H1 (cell line): ENCODE data around the gene ATP5ME. TPM values are rescaled to one million over a fixed set of nuclear protein-coding genes. Genes with fewer than 3 reads are reported as not detected.

ENCODE experiments used
- CTCF ChIA-PET: fragments of 300-600 bp; sonication (Branson Sonifier 250); formaldehyde crosslinking; loops from one replicate; lab custom pipeline; 2021; ENCODE audit not compliant: partially characterized antibody; lab: Charles Lee
- POLR2A ChIA-PET: fragments of 300-600 bp; sonication (Branson Sonifier 250); formaldehyde crosslinking; loops from one replicate; lab custom pipeline; 2021; ENCODE audit warnings: inconsistent platforms; ENCODE audit not compliant: partially characterized antibody; lab: Charles Lee
- DNase-seq, 2 experiments: peaks; one replicate each; pipeline versions ENCODE4 v3.0.0 to v3.0.0-alpha.2; 2010 to 2022; ENCODE audit warnings: low spot score in 2 of 2, low read depth in 1 of 2, mixed read lengths in 1 of 2
- FAIRE-seq: peaks from 2 replicates; lab custom pipeline; 2011; peaks lifted over from hg19 to GRCh38; lab: Jason Lieb, UNC
- H2AFZ ChIP-seq: 2 replicates; pipeline ENCODE4 v1.8.1; 2012; ENCODE audit warnings: low read length, inconsistent platforms
- H2AK5ac ChIP-seq: 2 replicates; pipeline ENCODE4 v1.6.1; 2013; ENCODE audit warnings: low read depth, low read length
- H2BK120ac ChIP-seq: replicated peaks from 2 replicates; pipeline ENCODE3; 2013; ENCODE audit warnings: low read depth, low read length, inconsistent platforms
- H2BK12ac ChIP-seq: 2 replicates; pipeline ENCODE4 v1.6.1; 2013; ENCODE audit warnings: low read depth, low read length
- H2BK15ac ChIP-seq: 2 replicates; pipeline ENCODE4 v1.6.1; 2013; ENCODE audit warnings: low read length
- H2BK20ac ChIP-seq: 2 replicates; pipeline ENCODE4 v1.6.1; 2013; ENCODE audit warnings: low read length
- H2BK5ac ChIP-seq: 2 replicates; pipeline ENCODE4 v1.6.1; 2013; ENCODE audit warnings: low read depth, low read length
- H3K14ac ChIP-seq: 2 replicates; pipeline ENCODE4 v1.6.1; 2013; ENCODE audit warnings: inconsistent platforms; ENCODE audit not compliant: insufficient read length
- H3K18ac ChIP-seq: 2 replicates; pipeline ENCODE4 v1.6.1; 2013; ENCODE audit warnings: low read length; ENCODE audit errors: extremely low read depth
- H3K23ac ChIP-seq: 2 replicates; pipeline ENCODE4 v1.6.1; 2013; ENCODE audit warnings: inconsistent platforms; ENCODE audit not compliant: insufficient read length
- H3K23me2 ChIP-seq: 2 replicates; pipeline ENCODE4 v1.6.1; 2013; ENCODE audit warnings: low read depth, low read length
- H3K27ac ChIP-seq: 2 replicates; pipeline ENCODE4 v1.6.1; 2011; ENCODE audit warnings: low read depth, low read length, inconsistent platforms
- H3K27me3 ChIP-seq, 4 experiments: replicated peaks in 1 of 4; 1 replicate in 1 of 4; 2 replicates in 3 of 4; pipeline versions ENCODE4 v1.6.1 to v1.8.1; 2011 to 2013; ENCODE audit warnings: low read length in 3 of 4, mild to moderate bottlenecking in 3 of 4, inconsistent platforms in 2 of 4, mixed read lengths in 2 of 4, moderate library complexity in 1 of 4; ENCODE audit not compliant: control insufficient read depth in 3 of 4, insufficient read depth in 3 of 4; ENCODE audit errors: extremely low read depth in 1 of 4
- H3K36me3 ChIP-seq, 4 experiments: 2 replicates each; pipeline versions ENCODE4 v1.6.1 to v1.8.1; 2011 to 2013; ENCODE audit warnings: mild to moderate bottlenecking in 4 of 4, low read length in 3 of 4, moderate library complexity in 2 of 4, control low read depth in 1 of 4, inconsistent platforms in 1 of 4; ENCODE audit not compliant: insufficient read depth in 4 of 4, control insufficient read depth in 2 of 4
- H3K4ac ChIP-seq: replicated peaks from 2 replicates; pipeline ENCODE3; 2013; ENCODE audit warnings: low read length, low read depth, mixed read lengths, inconsistent platforms; ENCODE audit not compliant: insufficient read length
- H3K4me1 ChIP-seq, 4 experiments: replicated peaks in 1 of 4; 1 replicate in 1 of 4; 2 replicates in 3 of 4; pipeline versions ENCODE4 v1.6.1 to v1.8.1; 2011 to 2013; ENCODE audit warnings: low read length in 3 of 4, inconsistent platforms in 2 of 4, mixed read lengths in 1 of 4; ENCODE audit not compliant: insufficient read depth in 4 of 4, control insufficient read depth in 3 of 4
- H3K4me2 ChIP-seq, 2 experiments: 2 replicates each; pipeline versions ENCODE4 v1.6.1 to v1.8.1; 2011 to 2013; ENCODE audit warnings: low read depth in 2 of 2, low read length in 2 of 2, control low read depth in 1 of 2, inconsistent platforms in 1 of 2, mild to moderate bottlenecking in 1 of 2; ENCODE audit not compliant: insufficient read depth in 1 of 2
- H3K4me3 ChIP-seq, 4 experiments: fragments of 200-600, 300-600 bp in 1 of 4; sonication (generic), shearing (Covaris generic), sonication (Bioruptor Twin) in 1 of 4; 2 replicates each; pipeline versions ENCODE4 v1.5.1 to v1.8.1; 2011 to 2016; ENCODE audit warnings: low read length in 4 of 4, low read depth in 3 of 4, control low read depth in 2 of 4, inconsistent platforms in 2 of 4, mild to moderate bottlenecking in 2 of 4, mixed read lengths in 1 of 4, moderate library complexity in 1 of 4; ENCODE audit not compliant: insufficient read depth in 2 of 4; ENCODE audit errors: extremely low read depth in 1 of 4
- H3K56ac ChIP-seq: replicated peaks from 2 replicates; pipeline ENCODE3; 2013; ENCODE audit warnings: low read depth, mild to moderate bottlenecking, mixed read lengths, low read length, inconsistent platforms; ENCODE audit not compliant: insufficient read length
- H3K79me1 ChIP-seq: 2 replicates; pipeline ENCODE4 v1.6.1; 2013; ENCODE audit warnings: low read depth, low read length, control low read depth
- H3K79me2 ChIP-seq, 2 experiments: 2 replicates each; pipeline versions ENCODE4 v1.6.1 to v1.8.1; 2012 to 2013; ENCODE audit warnings: low read length in 2 of 2, mild to moderate bottlenecking in 2 of 2, inconsistent platforms in 1 of 2; ENCODE audit not compliant: insufficient read depth in 2 of 2, control insufficient read depth in 1 of 2
- H3K9ac ChIP-seq, 4 experiments: replicated peaks in 1 of 4; 1 replicate in 1 of 4; 2 replicates in 3 of 4; pipeline versions ENCODE4 v1.6.1 to v1.8.1; 2011 to 2013; ENCODE audit warnings: low read depth in 3 of 4, low read length in 3 of 4, control low read depth in 2 of 4, mild to moderate bottlenecking in 2 of 4, moderate library complexity in 2 of 4, inconsistent platforms in 1 of 4; ENCODE audit errors: extremely low read depth in 1 of 4
- H3K9me3 ChIP-seq, 2 experiments: 2 replicates each; pipeline versions ENCODE4 v1.6.1 to v1.8.1; 2012 to 2013; ENCODE audit warnings: mild to moderate bottlenecking in 2 of 2, moderate library complexity in 2 of 2, control low read depth in 1 of 2, inconsistent platforms in 1 of 2, low read depth in 1 of 2, low read length in 1 of 2, mixed read lengths in 1 of 2; ENCODE audit not compliant: insufficient read depth in 2 of 2
- H4K20me1 ChIP-seq, 2 experiments: replicated peaks in 1 of 2; 2 replicates each; pipeline versions ENCODE3 to v1.8.1; 2011 to 2013; ENCODE audit warnings: inconsistent platforms in 2 of 2, low read length in 2 of 2, mild to moderate bottlenecking in 1 of 2; ENCODE audit not compliant: insufficient read depth in 2 of 2, control insufficient read depth in 1 of 2
- H4K5ac ChIP-seq: 2 replicates; pipeline ENCODE4 v1.6.1; 2013; ENCODE audit warnings: low read length, low read depth, mixed read lengths, inconsistent platforms; ENCODE audit not compliant: insufficient read length
- H4K8ac ChIP-seq: 2 replicates; pipeline ENCODE4 v1.8.0; 2013; ENCODE audit warnings: mild to moderate bottlenecking, moderate library complexity, low read length, inconsistent platforms; ENCODE audit not compliant: insufficient read depth; ENCODE audit errors: extremely low read depth
- H4K91ac ChIP-seq: replicated peaks from 2 replicates; pipeline ENCODE3; 2013; ENCODE audit warnings: low read length, mixed read lengths, inconsistent platforms; ENCODE audit not compliant: insufficient read length
- ASH2L ChIP-seq: fragments of 200-600, 300-600 bp; sonication (generic); IDR thresholded peaks from one replicate; pipeline ENCODE4 v1.7.1; 2017; ENCODE audit warnings: low read length
- BCL11A ChIP-seq, 2 experiments: IDR thresholded peaks; one replicate each; pipeline ENCODE4 v1.6.1; 2011; ENCODE audit warnings: low read depth in 2 of 2, low read length in 2 of 2, mild to moderate bottlenecking in 2 of 2
- CBX5 ChIP-seq: fragments of 300-800, 300-1000 bp; sonication (generic); IDR thresholded peaks from 2 replicates; pipeline ENCODE4 v1.7.1; 2016; ENCODE audit warnings: antibody characterized with exemption, low read length, low read depth
- CEBPB ChIP-seq: IDR thresholded peaks from 2 replicates; pipeline ENCODE4 v1.6.1; 2012; ENCODE audit warnings: low read depth, low read length
- CREB1 ChIP-seq: IDR thresholded peaks from 2 replicates; pipeline ENCODE4 v1.6.1; 2012; ENCODE audit warnings: inconsistent platforms
- EZH2 ChIP-seq: fragments of 200-600 bp; sonication (generic); IDR thresholded peaks from 2 replicates; pipeline ENCODE4 v1.7.1; 2012; ENCODE audit warnings: low read depth, mild to moderate bottlenecking, moderate library complexity, low read length, inconsistent platforms; ENCODE audit not compliant: severe bottlenecking
- GTF2F1 ChIP-seq: IDR thresholded peaks from 2 replicates; pipeline ENCODE4 v1.6.1; 2012; ENCODE audit warnings: low read depth, low read length, improper control_type of control experiment, borderline replicate concordance
- RXRA ChIP-seq: IDR thresholded peaks from 2 replicates; pipeline ENCODE4 v1.6.1; 2011; ENCODE audit warnings: low read depth, mild to moderate bottlenecking, low read length, moderate library complexity; ENCODE audit not compliant: insufficient read depth
- TAF1 ChIP-seq: IDR thresholded peaks from 2 replicates; pipeline ENCODE4 v1.6.1; 2011; ENCODE audit warnings: mild to moderate bottlenecking, low read depth, low read length
- YY1 ChIP-seq: IDR thresholded peaks from 2 replicates; pipeline ENCODE4 v1.6.1; 2011; ENCODE audit warnings: low read depth, mild to moderate bottlenecking, low read length
- WGBS, 2 experiments: shearing (Covaris generic) in 1 of 2; methylation state at CpG; one replicate each; pipeline versions ENCODE4 v1.1.6 to v1.1.7; 2013 to 2015; ENCODE audit warnings: low lambda C conversion rate in 2 of 2, mixed read lengths in 2 of 2, inconsistent platforms in 1 of 2, low coverage in 1 of 2, missing lambda C conversion rate in 1 of 2; ENCODE audit not compliant: insufficient replicate concordance in 2 of 2, insufficient coverage in 1 of 2, insufficient read length in 1 of 2; ENCODE audit errors: extremely low coverage in 1 of 2, missing lambda C conversion rate in 1 of 2; 5-methylcytosine and 5-hydroxymethylcytosine counted together
- polyA plus RNA-seq, 7 experiments: library from polyadenylated mRNA; depleted of rRNA in 3 of 7; stranded (reverse) in 5 of 7; unstranded in 2 of 7; fragments of >200 nt in 5 of 7; fragments of 200-250 nt in 2 of 7; gene quantifications; 1 replicate in 5 of 7; 2 replicates in 1 of 7; 4 replicates in 1 of 7; pipeline versions ENCODE4 v1.2.1 to v1.2.3, GENCODE V29; 2011 to 2013; ENCODE audit warnings: missing spikeins in 2 of 7, mixed read lengths in 2 of 7
- total RNA-seq: library from RNA; stranded (reverse); fragmentation: NEBNext Ultra II Directional; extraction: Animal tissue kit (Norgen Biotek cat#: 25700); gene quantifications from 2 replicates; pipeline ENCODE4 v1.2.1, GENCODE V29; 2021
- TF ChIP-seq, protein P1 (sequence below): IDR thresholded peaks from 2 replicates; pipeline ENCODE4 v1.6.1; 2011; ENCODE audit warnings: low read length, improper control_type of control experiment

The ATP5ME gene
- total and polyA plus RNA-seq, 2 of the 8 experiments (the other 6 are each of a cell fraction or from before 2014, with no cell fraction given), result 375 to 450 TPM

DNA sequence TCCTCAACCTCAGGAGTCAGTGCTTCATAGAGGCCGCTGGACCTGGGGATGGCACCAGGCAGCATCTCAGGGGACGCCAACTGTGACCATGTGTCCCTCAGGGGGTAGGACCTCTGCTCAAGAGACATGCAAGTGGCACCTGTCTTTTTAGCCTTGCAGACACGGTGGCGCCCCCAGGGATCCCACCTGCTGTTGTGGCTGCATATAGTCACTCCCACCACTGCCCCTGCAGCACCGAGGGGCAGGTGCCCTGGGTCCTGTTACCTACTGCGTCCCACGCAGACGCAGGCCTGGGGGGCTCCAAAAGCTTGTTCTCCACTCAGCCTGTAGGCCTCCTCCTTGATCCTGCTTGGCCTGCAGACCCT is 2.8 kb upstream of the ATP5ME start:
- no peaks in the 10 kb centered on the region for H3K9me3 ChIP-seq
- H2AFZ ChIP-seq, result no peak overlapping the region
- no peak overlapping the region for H2BK12ac ChIP-seq
- TF ChIP-seq GTF2F1, result no peak
- no peak for TF ChIP-seq CREB1
- TF ChIP-seq ASH2L, result no peak
- no peak for TF ChIP-seq CBX5
- TF ChIP-seq, protein P1, sequence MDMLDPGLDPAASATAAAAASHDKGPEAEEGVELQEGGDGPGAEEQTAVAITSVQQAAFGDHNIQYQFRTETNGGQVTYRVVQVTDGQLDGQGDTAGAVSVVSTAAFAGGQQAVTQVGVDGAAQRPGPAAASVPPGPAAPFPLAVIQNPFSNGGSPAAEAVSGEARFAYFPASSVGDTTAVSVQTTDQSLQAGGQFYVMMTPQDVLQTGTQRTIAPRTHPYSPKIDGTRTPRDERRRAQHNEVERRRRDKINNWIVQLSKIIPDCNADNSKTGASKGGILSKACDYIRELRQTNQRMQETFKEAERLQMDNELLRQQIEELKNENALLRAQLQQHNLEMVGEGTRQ, result no peak
- no peak for TF ChIP-seq YY1
- no peak for TF ChIP-seq CEBPB
- no peak for TF ChIP-seq EZH2
- TF ChIP-seq BCL11A (IDR thresholded peaks at IDR 0.05; ENCODE audit: low read depth in 2 of 2, low read length in 2 of 2), result no peak
- TF ChIP-seq TAF1, result no peak
- TF ChIP-seq RXRA, result no peak
- H3K4me2 ChIP-seq, result no peak overlapping the region
- ChIA-PET POLR2A (interaction anchor here (1.6 to 5.6 kb wide), 2 partner anchors 11 kb away, joined by 4 to 25 read pairs; no protein-coding TSS in a partner anchor), CTCF (interaction anchor here (1.0 to 1.6 kb wide), 4 partner anchors 10 to 52 kb away, joined by 3 to 6 read pairs (median 3); no protein-coding TSS in a partner anchor)
- no peak overlapping the region for H3K14ac ChIP-seq
- no peak overlapping the region for H3K4ac ChIP-seq
- DNase-seq (no peak), FAIRE-seq (no peak)
- H2BK5ac ChIP-seq, result no peak overlapping the region
- WGBS, 2 experiments, result 91% methylated on average over 6 of the region's 8 CpGs; no CpG with 5 or more reads in 1 of the 2 experiments
- no peak overlapping the region for H3K56ac ChIP-seq
- no peak overlapping the region for H4K8ac ChIP-seq
- H3K9ac ChIP-seq, result no peak overlapping the region
- no peak overlapping the region for H4K91ac ChIP-seq
- no peak overlapping the region for H2AK5ac ChIP-seq
- H3K23me2 ChIP-seq, result peaks cover 12% of the 10 kb centered on the region; the same call in 1 of the 2 replicates
- no peak overlapping the region for H3K4me3 ChIP-seq
- H3K23ac ChIP-seq, result no peak overlapping the region
- H3K4me1 ChIP-seq, result peaks cover 3 to 13% (median 6%) of the 10 kb centered on the region in 4 experiments; a peak in 6 of 7 replicates
- H2BK120ac ChIP-seq, result no peak overlapping the region
- H3K79me2 ChIP-seq, result peaks cover 0 to 7% of the 10 kb centered on the region in 2 experiments; a peak in 2 of 4 replicates
- no peaks in the 10 kb centered on the region; a peak in 2 of 7 replicates for H3K27me3 ChIP-seq
- peaks cover 7% of the 10 kb centered on the region; the same call in 1 of the 2 replicates for H3K79me1 ChIP-seq
- H4K20me1 ChIP-seq, result peaks cover 0 to 10% of the 10 kb centered on the region in 2 experiments
- no peak overlapping the region for H4K5ac ChIP-seq
- H3K18ac ChIP-seq, result no peak overlapping the region
- peaks cover 3 to 12% (median 8%) of the 10 kb centered on the region in 4 experiments for H3K36me3 ChIP-seq
- no peak overlapping the region for H2BK20ac ChIP-seq
- no peak overlapping the region for H2BK15ac ChIP-seq
- no peak overlapping the region for H3K27ac ChIP-seq
